Measurements from ENCODE around the gene LCLAT1. TPM values are rescaled to one million over a fixed set of nuclear protein-coding genes. Genes with fewer than 3 reads are reported as not detected.

The LCLAT1 gene
- total RNA-seq, 1 donor from 2014 or later = 17.8 TPM

GRCh38 chr2:30470426-30470825 lies 23.4 kb downstream of the LCLAT1 start:
- Mint-ChIP-seq H3K36me3 (ENCODE audit: low read depth) (peaks cover 4% of the 10 kb centered on the region), H3K27ac (ENCODE audit: unreplicated experiment) (no peak overlapping the region), H3K27me3 (ENCODE audit: low read depth) (no peaks in the 10 kb centered on the region), H3K9me3 (ENCODE audit: low read depth) (peaks cover 15% of the 10 kb centered on the region), H3K4me1 (ENCODE audit: low read depth) (peaks cover 29% of the 10 kb centered on the region), H3K4me3 (ENCODE audit: unreplicated experiment) (no peak overlapping the region)
- TF ChIP-seq CTCF (IDR thresholded peaks at IDR 0.05) = no peak
- DNase-seq (ENCODE audit: low spot score) = no peak

- DNase-seq (ENCODE audit: low spot score) = no peak
- Mint-ChIP-seq H3K27ac (ENCODE audit: unreplicated experiment) (no peak overlapping the region), H3K36me3 (ENCODE audit: low read depth) (peaks cover 4% of the 10 kb centered on the region), H3K4me3 (ENCODE audit: unreplicated experiment) (no peak overlapping the region), H3K4me1 (ENCODE audit: low read depth) (peaks cover 33% of the 10 kb centered on the region), H3K9me3 (ENCODE audit: low read depth) (peaks cover 15% of the 10 kb centered on the region), H3K27me3 (ENCODE audit: low read depth) (no peaks in the 10 kb centered on the region)
- peak; percentile 29 for TF ChIP-seq CTCF (IDR thresholded peaks at IDR 0.05)
These were observed 25.3 kb downstream of the LCLAT1 start for GRCh38 chr2:30472326-30472725.

- Mint-ChIP-seq H3K27ac (ENCODE audit: unreplicated experiment) (no peak overlapping the region), H3K36me3 (ENCODE audit: low read depth) (peaks cover 2% of the 10 kb centered on the region), H3K9me3 (ENCODE audit: low read depth) (peaks cover 1% of the 10 kb centered on the region), H3K4me3 (ENCODE audit: unreplicated experiment) (no peak overlapping the region), H3K27me3 (ENCODE audit: low read depth) (no peaks in the 10 kb centered on the region), H3K4me1 (ENCODE audit: low read depth) (peaks cover 40% of the 10 kb centered on the region)
- no peak for DNase-seq (ENCODE audit: low spot score)
- peak; percentile 77 for TF ChIP-seq CTCF (IDR thresholded peaks at IDR 0.05)
These were observed 28.5 kb downstream of the LCLAT1 start for GRCh38 chr2:30475542-30475941.

GRCh38 chr2:30476636-30477035 lies 29.6 kb downstream of the LCLAT1 start:
- H3K4me1 Mint-ChIP-seq (ENCODE audit: low read depth) = peaks cover 44% of the 10 kb centered on the region
- H3K36me3 Mint-ChIP-seq (ENCODE audit: low read depth) = peaks cover 2% of the 10 kb centered on the region
- no peaks in the 10 kb centered on the region for H3K9me3 Mint-ChIP-seq (ENCODE audit: low read depth)
- no peak overlapping the region for H3K4me3 Mint-ChIP-seq (ENCODE audit: unreplicated experiment)
- no peak overlapping the region for H3K27ac Mint-ChIP-seq (ENCODE audit: unreplicated experiment)
- no peak for TF ChIP-seq CTCF (IDR thresholded peaks at IDR 0.05)
- H3K27me3 Mint-ChIP-seq (ENCODE audit: low read depth) = no peaks in the 10 kb centered on the region
- no peak for DNase-seq (ENCODE audit: low spot score)

- Mint-ChIP-seq H3K4me3 (ENCODE audit: unreplicated experiment) (no peak overlapping the region), H3K9me3 (ENCODE audit: low read depth) (no peaks in the 10 kb centered on the region), H3K27ac (ENCODE audit: unreplicated experiment) (no peak overlapping the region), H3K4me1 (ENCODE audit: low read depth) (peaks cover 28% of the 10 kb centered on the region), H3K27me3 (ENCODE audit: low read depth) (no peaks in the 10 kb centered on the region), H3K36me3 (ENCODE audit: low read depth) (peaks cover 1% of the 10 kb centered on the region)
- TF ChIP-seq CTCF (IDR thresholded peaks at IDR 0.05) = no peak
- DNase-seq (ENCODE audit: low spot score) = no peak
These were observed 33.8 kb downstream of the LCLAT1 start for GRCh38 chr2:30480703-30481322.
